ENCODE measurements around the gene SORL1-AS1.

SORL1-AS1 gene

DNA sequence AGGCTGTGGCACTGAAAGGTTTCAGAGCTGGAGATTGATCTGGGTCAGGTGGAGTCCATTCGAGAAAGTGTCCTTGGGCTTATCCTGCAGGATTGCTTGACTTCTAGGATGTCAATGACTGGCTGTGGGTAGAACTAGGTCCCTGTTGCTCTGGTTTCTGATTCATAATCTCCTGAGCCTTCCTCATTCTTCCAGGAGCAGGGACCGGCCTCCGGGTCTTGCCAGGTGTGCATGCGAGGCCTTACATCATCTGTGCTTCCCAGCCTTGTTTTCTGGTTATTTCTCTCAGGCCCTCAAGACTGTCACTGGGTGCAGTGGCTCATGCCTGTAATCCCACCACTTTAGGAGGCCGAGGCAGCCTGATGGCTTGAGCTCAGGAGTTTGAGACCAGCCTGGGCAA is 33.3 kb upstream of the SORL1-AS1 start:
- Histone ChIP-seq H3K4me3 (ENCODE audit: low read depth in 2 of 2, low read length in 1 of 2) (no peak overlapping the region), H3K9me3 (no peaks in the 10 kb centered on the region), H3K36me3 (replicated peaks in 1 of 2; ENCODE audit: control insufficient read depth in 1 of 2, insufficient read depth in 2 of 2, low read length in 1 of 2) (no peaks in the 10 kb centered on the region), H3K79me2 (ENCODE audit: insufficient read depth) (no peaks in the 10 kb centered on the region), H3K27ac (ENCODE audit: low read depth in 2 of 2, low read length in 1 of 2) (no peak overlapping the region), H4K20me1 (ENCODE audit: insufficient read depth) (no peaks in the 10 kb centered on the region), H3K4me2 (no peak overlapping the region), H2AFZ (ENCODE audit: low read depth) (no peak overlapping the region), H3K4me1 (ENCODE audit: control insufficient read depth in 1 of 2, insufficient read depth in 2 of 2, low read depth in 1 of 2, low read length in 1 of 2) (peaks cover 0 to 13% of the 10 kb centered on the region in 2 experiments; a peak in 1 of 4 replicates), H3K9me2 (no peaks in the 10 kb centered on the region), H3K27me3 (ENCODE audit: insufficient read depth) (no peaks in the 10 kb centered on the region), H3F3A (replicated peaks; ENCODE audit: insufficient read depth) (no peaks in the 10 kb centered on the region), H3K9ac (no peak overlapping the region)
- ChIA-PET POLR2A (no interaction called here), CTCF (no interaction called here)
- 71% methylated on average over 5 of the region's 5 CpGs for WGBS (ENCODE audit: low lambda C conversion rate)
- DNase-seq, result no peak
- TF ChIP-seq FOXM1 (IDR thresholded peaks at IDR 0.05; ENCODE audit: low read depth) (no peak), RXRA (IDR thresholded peaks at IDR 0.05; ENCODE audit: borderline replicate concordance, low read depth) (no peak), FOSL2 (IDR thresholded peaks at IDR 0.05; ENCODE audit: borderline replicate concordance, low read depth) (no peak), NRF1 (IDR thresholded peaks at IDR 0.05; ENCODE audit: low read depth, low read length) (no peak), RFX5 (IDR thresholded peaks at IDR 0.05; ENCODE audit: low read length) (no peak), EP300 (IDR thresholded peaks at IDR 0.05; ENCODE audit: borderline replicate concordance in 1 of 2, low read depth in 1 of 2, low read length in 1 of 2) (no peak), PBX3 (IDR thresholded peaks at IDR 0.05) (no peak), ELF1 (IDR thresholded peaks at IDR 0.05) (no peak), CHD2 (IDR thresholded peaks at IDR 0.05; ENCODE audit: low read length, partially characterized antibody) (no peak), MEF2A (IDR thresholded peaks at IDR 0.05; ENCODE audit: borderline replicate concordance, low read depth) (no peak), TAF1 (IDR thresholded peaks at IDR 0.05; ENCODE audit: borderline replicate concordance, low read depth, low read length) (no peak), MXI1 (IDR thresholded peaks at IDR 0.05; ENCODE audit: low read depth, low read length) (no peak)
- TF ChIP-seq, protein P1, sequence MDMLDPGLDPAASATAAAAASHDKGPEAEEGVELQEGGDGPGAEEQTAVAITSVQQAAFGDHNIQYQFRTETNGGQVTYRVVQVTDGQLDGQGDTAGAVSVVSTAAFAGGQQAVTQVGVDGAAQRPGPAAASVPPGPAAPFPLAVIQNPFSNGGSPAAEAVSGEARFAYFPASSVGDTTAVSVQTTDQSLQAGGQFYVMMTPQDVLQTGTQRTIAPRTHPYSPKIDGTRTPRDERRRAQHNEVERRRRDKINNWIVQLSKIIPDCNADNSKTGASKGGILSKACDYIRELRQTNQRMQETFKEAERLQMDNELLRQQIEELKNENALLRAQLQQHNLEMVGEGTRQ (IDR thresholded peaks at IDR 0.05; ENCODE audit: borderline replicate concordance, low read depth, low read length), result no peak
- TF ChIP-seq, protein P2, sequence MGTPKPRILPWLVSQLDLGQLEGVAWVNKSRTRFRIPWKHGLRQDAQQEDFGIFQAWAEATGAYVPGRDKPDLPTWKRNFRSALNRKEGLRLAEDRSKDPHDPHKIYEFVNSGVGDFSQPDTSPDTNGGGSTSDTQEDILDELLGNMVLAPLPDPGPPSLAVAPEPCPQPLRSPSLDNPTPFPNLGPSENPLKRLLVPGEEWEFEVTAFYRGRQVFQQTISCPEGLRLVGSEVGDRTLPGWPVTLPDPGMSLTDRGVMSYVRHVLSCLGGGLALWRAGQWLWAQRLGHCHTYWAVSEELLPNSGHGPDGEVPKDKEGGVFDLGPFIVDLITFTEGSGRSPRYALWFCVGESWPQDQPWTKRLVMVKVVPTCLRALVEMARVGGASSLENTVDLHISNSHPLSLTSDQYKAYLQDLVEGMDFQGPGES (IDR thresholded peaks at IDR 0.05; ENCODE audit: low read depth, low read length), result no peak
- TF ChIP-seq, protein P3, sequence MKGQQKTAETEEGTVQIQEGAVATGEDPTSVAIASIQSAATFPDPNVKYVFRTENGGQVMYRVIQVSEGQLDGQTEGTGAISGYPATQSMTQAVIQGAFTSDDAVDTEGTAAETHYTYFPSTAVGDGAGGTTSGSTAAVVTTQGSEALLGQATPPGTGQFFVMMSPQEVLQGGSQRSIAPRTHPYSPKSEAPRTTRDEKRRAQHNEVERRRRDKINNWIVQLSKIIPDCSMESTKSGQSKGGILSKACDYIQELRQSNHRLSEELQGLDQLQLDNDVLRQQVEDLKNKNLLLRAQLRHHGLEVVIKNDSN (IDR thresholded peaks at IDR 0.05; ENCODE audit: borderline replicate concordance, low read depth), result no peak

Data from SK-N-SH (cell line).